Activated B cell treated with CpG ODN at 0.5 μM for 24 hours (primary cell): ENCODE results near the gene RBMS3. TPM values are rescaled to one million over a fixed set of nuclear protein-coding genes. Genes with fewer than 3 reads are reported as not detected.

Source experiments
- ATAC-seq: fragments of 200-7000 bp; cut with Tn5 transposase; one replicate; pipeline ENCODE4 v1.10.0; 2021; ENCODE audit warnings: low read depth, mild to moderate bottlenecking, moderate library complexity
- CTCF ChIA-PET: fragments of 350-600 bp; sonication (Branson Sonifier 250); formaldehyde crosslinking; loops from one replicate; lab custom pipeline; 2021; ENCODE audit warnings: antibody characterized with exemption; lab: Charles Lee
- POLR2A ChIA-PET: fragments of 350-600 bp; sonication (Branson Sonifier 250); formaldehyde crosslinking; loops from one replicate; lab custom pipeline; 2021; ENCODE audit warnings: antibody characterized with exemption; lab: Charles Lee
- DNase-seq: peaks from one replicate; pipeline ENCODE4 v3.0.0; 2022
- H3K27ac Mint-ChIP-seq: one replicate; pipeline ENCODE4 v1.8.0; 2020; ENCODE audit warnings: mixed read lengths
- H3K27me3 Mint-ChIP-seq: one replicate; pipeline ENCODE4 v1.8.0; 2021; ENCODE audit warnings: mixed read lengths
- H3K36me3 Mint-ChIP-seq: one replicate; pipeline ENCODE4 v1.8.0; 2021; ENCODE audit warnings: low read depth, mixed read lengths
- H3K4me1 Mint-ChIP-seq: one replicate; pipeline ENCODE4 v1.8.0; 2021; ENCODE audit warnings: mixed read lengths
- H3K4me3 Mint-ChIP-seq: one replicate; pipeline ENCODE4 v1.8.0; 2020; ENCODE audit warnings: mild to moderate bottlenecking, mixed read lengths
- H3K9me3 Mint-ChIP-seq: one replicate; pipeline ENCODE4 v1.8.0; 2020; ENCODE audit warnings: mixed read lengths
- CTCF ChIP-seq: fragments of 200-600 bp; IDR thresholded peaks from one replicate; pipeline ENCODE4 v1.8.0; 2022; ENCODE audit warnings: antibody characterized with exemption, mild to moderate bottlenecking
- intact Hi-C: fragments of 100-400 bp; cut with micrococcal nuclease; formaldehyde crosslinking; loops from one replicate; pipeline ENCODE4 v1.15.1; 2024
- total RNA-seq: library from RNA; stranded (reverse); gene quantifications from 2 replicates; pipeline ENCODE4 v1.2.3, GENCODE V29; 2022

Gene RBMS3
- total RNA-seq, 1 donor from 2014 or later: 0.31 TPM

DNA sequence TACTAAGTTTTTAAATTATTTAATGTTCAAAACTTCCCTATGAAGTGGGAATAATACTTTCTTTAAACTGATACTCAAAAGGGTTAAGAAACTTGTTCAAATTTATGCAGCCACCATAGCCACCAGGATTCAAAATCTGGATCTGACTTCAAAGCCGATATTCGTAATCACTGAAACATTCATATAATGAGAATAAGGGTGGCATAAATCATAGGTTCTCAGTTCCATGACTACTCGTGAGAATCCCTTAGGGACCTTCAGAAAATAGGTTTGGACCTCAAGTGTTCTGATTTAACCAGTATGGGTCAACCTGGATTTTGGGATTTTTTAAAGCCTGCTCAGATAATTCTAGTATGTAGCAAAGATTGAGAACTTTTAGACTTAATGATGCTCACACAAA, 160.6 kb downstream of the RBMS3 start:
- no peak overlapping the region for H3K4me3 Mint-ChIP-seq
- CTCF ChIA-PET: no interaction called here
- no peaks in the 10 kb centered on the region for H3K27me3 Mint-ChIP-seq
- no peak for TF ChIP-seq CTCF
- no peak overlapping the region for H3K27ac Mint-ChIP-seq
- DNase-seq (no peak), ATAC-seq (no peak)
- no peaks in the 10 kb centered on the region for H3K4me1 Mint-ChIP-seq
- POLR2A ChIA-PET: no interaction called here
- peaks cover 6% of the 10 kb centered on the region for H3K9me3 Mint-ChIP-seq
- intact Hi-C loops: no loop called here
- no peaks in the 10 kb centered on the region for H3K36me3 Mint-ChIP-seq

DNA sequence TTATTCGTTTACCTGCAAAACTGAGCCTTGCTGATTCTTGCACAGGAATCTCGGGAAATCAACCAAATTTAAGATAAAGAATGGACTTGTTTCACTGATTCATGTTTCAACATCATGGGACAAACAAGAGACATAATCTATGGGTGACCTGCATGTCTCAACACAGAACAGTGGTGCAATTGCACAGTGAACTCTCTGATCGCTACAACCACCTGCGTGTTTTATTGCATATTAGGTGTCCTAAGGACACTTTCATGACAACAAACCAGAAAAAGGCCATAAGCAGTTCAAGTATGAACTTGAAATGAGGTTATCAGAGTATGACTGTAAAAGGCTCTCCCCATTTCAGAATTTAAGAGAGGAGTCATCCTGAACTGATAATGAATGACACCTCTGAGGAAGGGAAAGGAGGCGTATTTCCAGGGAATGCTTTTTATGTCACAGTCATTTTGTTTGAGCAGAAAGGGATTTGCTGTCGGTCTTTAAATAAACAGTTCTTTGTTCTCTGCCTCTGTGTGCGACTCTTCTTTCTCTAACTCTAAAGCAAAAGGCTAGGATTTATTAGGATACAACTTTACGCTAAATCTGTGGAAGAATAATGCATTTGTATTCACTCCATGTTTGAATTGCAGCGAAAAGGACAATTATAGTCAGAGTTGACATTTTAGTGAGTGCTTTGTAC, 167.2 kb downstream of the RBMS3 start:
- intact Hi-C loops: loop anchor here (2.0 kb wide), 1 partner anchor 257 kb away; no protein-coding TSS in a partner anchor
- TF ChIP-seq CTCF: no peak
- POLR2A ChIA-PET: no interaction called here
- ATAC-seq (no peak), DNase-seq (no peak)
- CTCF ChIA-PET: no interaction called here
- Mint-ChIP-seq H3K4me3 (no peak overlapping the region), H3K27me3 (no peaks in the 10 kb centered on the region), H3K9me3 (peaks cover 8% of the 10 kb centered on the region), H3K4me1 (no peaks in the 10 kb centered on the region), H3K27ac (no peak overlapping the region), H3K36me3 (no peaks in the 10 kb centered on the region)

DNA sequence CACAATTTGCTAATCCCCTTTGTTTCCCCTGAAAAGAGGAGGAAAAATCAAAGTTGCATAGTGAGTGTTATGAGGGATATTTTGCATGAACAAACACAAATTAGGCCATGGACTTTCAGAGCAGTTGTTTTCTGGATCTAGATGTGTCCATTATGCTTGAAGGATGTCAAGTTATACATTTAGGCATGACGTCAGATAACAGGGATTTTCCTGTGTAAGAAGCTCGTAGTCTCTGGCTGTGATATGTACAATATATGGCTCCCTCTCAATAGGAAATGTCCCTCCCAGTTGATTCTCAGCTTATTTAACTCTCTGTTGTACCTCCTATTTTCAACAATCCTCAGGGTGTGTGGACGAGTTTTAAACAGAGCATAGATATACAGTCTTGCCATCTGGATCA, 171.0 kb downstream of the RBMS3 start:
- peaks cover 2% of the 10 kb centered on the region for H3K9me3 Mint-ChIP-seq
- POLR2A ChIA-PET: no interaction called here

GRCh38 chr3:29452934-29453283, 172.0 kb downstream of the RBMS3 start:
- intact Hi-C loops: no loop called here
- DNase-seq: no peak
- Mint-ChIP-seq H3K27ac (no peak overlapping the region), H3K4me1 (no peaks in the 10 kb centered on the region), H3K9me3 (peaks cover 2% of the 10 kb centered on the region), H3K27me3 (no peaks in the 10 kb centered on the region), H3K36me3 (no peaks in the 10 kb centered on the region), H3K4me3 (no peak overlapping the region)
- CTCF ChIA-PET: no interaction called here
- TF ChIP-seq CTCF: no peak
- POLR2A ChIA-PET: no interaction called here
- no peak for ATAC-seq

More for the DNA sequence above, 171.0 kb downstream of the RBMS3 start:
- Mint-ChIP-seq H3K27ac (no peak overlapping the region), H3K27me3 (no peaks in the 10 kb centered on the region), H3K4me3 (no peak overlapping the region), H3K4me1 (no peaks in the 10 kb centered on the region), H3K36me3 (no peaks in the 10 kb centered on the region)
- TF ChIP-seq CTCF: no peak
- CTCF ChIA-PET: no interaction called here
- DNase-seq (no peak), ATAC-seq (no peak)
- intact Hi-C loops: no loop called here

- no peak for DNase-seq
Observed at GRCh38 chr3:29453284-29454001, 172.6 kb downstream of the RBMS3 start.

More at GRCh38 chr3:29453284-29454001, 172.6 kb downstream of the RBMS3 start:
- Mint-ChIP-seq H3K36me3 (no peaks in the 10 kb centered on the region), H3K27me3 (no peaks in the 10 kb centered on the region), H3K4me3 (no peak overlapping the region), H3K27ac (no peak overlapping the region), H3K4me1 (no peaks in the 10 kb centered on the region), H3K9me3 (no peaks in the 10 kb centered on the region)
- intact Hi-C loops: no loop called here
- no peak for ATAC-seq
- POLR2A ChIA-PET: no interaction called here
- CTCF ChIA-PET: no interaction called here
- TF ChIP-seq CTCF: no peak
